SK-N-SH (cell line): Measurements from ENCODE around the gene ADK.

Experiments used
- GATA2 ChIP-seq: sonication (generic); formaldehyde crosslinking; IDR thresholded peaks from 2 replicates; pipeline ENCODE4 v1.5.0; 2020; ENCODE audit warnings: mild to moderate bottlenecking, missing genetic modification reagents
- MXI1 ChIP-seq: IDR thresholded peaks from 2 replicates; pipeline ENCODE4 v1.6.1; 2012; ENCODE audit warnings: mild to moderate bottlenecking, low read depth, low read length, improper control_type of control experiment
- RCOR1 ChIP-seq: fragments of 150-350 bp; IDR thresholded peaks from 2 replicates; pipeline ENCODE4 v1.6.1; 2017; ENCODE audit warnings: antibody characterized with exemption, low read length
- SMC3 ChIP-seq: IDR thresholded peaks from 2 replicates; pipeline ENCODE4 v1.6.1; 2012; ENCODE audit warnings: low read depth, low read length, improper control_type of control experiment
- ZBTB33 ChIP-seq: IDR thresholded peaks from 2 replicates; pipeline ENCODE4 v1.4.0; 2012; ENCODE audit warnings: low read depth, borderline replicate concordance
- TF ChIP-seq, protein P1 (sequence below): fragments of 200-600 bp; sonication (generic); IDR thresholded peaks from 2 replicates; pipeline ENCODE4 v1.6.1; 2017; ENCODE audit warnings: antibody characterized with exemption, mild to moderate bottlenecking, moderate library complexity

- no peak for TF ChIP-seq SMC3
- TF ChIP-seq, protein P1, sequence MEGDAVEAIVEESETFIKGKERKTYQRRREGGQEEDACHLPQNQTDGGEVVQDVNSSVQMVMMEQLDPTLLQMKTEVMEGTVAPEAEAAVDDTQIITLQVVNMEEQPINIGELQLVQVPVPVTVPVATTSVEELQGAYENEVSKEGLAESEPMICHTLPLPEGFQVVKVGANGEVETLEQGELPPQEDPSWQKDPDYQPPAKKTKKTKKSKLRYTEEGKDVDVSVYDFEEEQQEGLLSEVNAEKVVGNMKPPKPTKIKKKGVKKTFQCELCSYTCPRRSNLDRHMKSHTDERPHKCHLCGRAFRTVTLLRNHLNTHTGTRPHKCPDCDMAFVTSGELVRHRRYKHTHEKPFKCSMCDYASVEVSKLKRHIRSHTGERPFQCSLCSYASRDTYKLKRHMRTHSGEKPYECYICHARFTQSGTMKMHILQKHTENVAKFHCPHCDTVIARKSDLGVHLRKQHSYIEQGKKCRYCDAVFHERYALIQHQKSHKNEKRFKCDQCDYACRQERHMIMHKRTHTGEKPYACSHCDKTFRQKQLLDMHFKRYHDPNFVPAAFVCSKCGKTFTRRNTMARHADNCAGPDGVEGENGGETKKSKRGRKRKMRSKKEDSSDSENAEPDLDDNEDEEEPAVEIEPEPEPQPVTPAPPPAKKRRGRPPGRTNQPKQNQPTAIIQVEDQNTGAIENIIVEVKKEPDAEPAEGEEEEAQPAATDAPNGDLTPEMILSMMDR = no peak
- TF ChIP-seq GATA2 (CRISPR knock-in tag) = no peak
- no peak for TF ChIP-seq RCOR1
- no peak for TF ChIP-seq MXI1
- TF ChIP-seq ZBTB33 = no peak
These were observed 125.4 kb downstream of the ADK start for GRCh38 chr10:74276416-74276815.
